LNCAP (cell line): ENCODE results near the gene TRIM14.

Experiments used
- TF ChIP-seq, protein P1 (sequence below): fragments of 450-650 bp; IDR thresholded peaks from 2 replicates; pipeline ENCODE4 v1.5.1; 2017; ENCODE audit warnings: mild to moderate bottlenecking

Gene TRIM14

DNA sequence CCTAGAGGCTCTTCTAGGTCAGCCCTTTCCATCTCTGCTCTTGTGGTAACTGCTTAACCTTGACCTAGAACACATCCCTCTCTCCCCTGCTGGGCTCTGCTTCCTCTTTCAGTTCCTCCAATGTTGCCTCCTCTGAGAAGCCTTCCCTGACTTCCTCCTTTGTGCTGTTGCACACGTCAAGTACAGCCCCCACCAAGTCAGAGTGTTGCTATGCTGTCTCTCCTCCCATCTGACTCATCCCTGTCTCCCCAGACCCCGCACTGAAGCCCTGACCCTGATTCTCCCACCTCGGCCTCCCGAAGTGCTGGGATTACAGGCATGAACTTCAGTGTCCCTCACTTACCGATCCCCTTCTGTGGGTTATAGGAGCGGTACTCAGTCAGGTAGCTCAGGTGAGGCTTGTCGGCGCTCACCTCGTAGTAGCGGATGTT, 10.4 kb upstream of the TRIM14 start:
- TF ChIP-seq, protein P1, sequence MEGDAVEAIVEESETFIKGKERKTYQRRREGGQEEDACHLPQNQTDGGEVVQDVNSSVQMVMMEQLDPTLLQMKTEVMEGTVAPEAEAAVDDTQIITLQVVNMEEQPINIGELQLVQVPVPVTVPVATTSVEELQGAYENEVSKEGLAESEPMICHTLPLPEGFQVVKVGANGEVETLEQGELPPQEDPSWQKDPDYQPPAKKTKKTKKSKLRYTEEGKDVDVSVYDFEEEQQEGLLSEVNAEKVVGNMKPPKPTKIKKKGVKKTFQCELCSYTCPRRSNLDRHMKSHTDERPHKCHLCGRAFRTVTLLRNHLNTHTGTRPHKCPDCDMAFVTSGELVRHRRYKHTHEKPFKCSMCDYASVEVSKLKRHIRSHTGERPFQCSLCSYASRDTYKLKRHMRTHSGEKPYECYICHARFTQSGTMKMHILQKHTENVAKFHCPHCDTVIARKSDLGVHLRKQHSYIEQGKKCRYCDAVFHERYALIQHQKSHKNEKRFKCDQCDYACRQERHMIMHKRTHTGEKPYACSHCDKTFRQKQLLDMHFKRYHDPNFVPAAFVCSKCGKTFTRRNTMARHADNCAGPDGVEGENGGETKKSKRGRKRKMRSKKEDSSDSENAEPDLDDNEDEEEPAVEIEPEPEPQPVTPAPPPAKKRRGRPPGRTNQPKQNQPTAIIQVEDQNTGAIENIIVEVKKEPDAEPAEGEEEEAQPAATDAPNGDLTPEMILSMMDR, result no peak

DNA sequence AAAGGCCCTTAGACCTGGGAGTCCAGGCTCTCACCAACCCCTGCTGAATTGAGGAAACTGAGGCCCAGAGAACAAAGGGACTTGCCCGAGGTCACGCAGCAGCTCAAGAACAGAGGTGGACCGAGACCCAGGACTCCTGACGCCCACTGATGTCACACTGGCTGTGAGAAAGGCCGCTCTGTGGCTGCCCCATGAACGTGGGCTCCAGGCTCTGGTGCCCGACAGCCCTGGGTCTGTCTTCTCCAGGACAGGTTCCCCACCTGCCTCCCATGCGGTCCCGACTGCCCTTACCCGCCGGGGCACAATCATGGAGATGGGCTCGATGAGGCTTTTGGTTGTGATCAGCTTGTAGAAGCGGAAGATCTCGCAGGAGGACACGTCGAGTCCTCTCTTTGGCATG, 9.3 kb upstream of the TRIM14 start:
- TF ChIP-seq, protein P1, result no peak

DNA sequence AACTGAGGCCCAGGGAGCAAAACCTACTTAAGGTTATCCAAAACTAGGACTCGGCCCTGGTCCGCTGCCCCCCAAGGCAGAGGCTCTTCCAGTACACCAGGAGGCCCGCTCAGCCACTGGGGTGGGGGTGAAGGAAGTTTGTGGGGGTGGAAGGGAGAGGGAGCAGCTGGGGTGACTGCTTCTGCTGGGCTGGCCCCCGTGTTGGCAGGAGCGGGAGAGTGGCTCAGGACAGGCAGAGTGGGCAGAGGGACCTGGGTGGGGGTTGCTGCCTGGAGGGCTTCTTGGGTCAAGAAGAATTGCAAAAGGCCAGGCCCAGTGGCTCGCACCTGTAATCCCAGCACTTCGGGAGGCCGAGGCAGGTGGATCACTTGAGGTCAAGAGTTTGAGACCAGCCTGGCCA, 8.2 kb upstream of the TRIM14 start:
- TF ChIP-seq, protein P1, result no peak

DNA sequence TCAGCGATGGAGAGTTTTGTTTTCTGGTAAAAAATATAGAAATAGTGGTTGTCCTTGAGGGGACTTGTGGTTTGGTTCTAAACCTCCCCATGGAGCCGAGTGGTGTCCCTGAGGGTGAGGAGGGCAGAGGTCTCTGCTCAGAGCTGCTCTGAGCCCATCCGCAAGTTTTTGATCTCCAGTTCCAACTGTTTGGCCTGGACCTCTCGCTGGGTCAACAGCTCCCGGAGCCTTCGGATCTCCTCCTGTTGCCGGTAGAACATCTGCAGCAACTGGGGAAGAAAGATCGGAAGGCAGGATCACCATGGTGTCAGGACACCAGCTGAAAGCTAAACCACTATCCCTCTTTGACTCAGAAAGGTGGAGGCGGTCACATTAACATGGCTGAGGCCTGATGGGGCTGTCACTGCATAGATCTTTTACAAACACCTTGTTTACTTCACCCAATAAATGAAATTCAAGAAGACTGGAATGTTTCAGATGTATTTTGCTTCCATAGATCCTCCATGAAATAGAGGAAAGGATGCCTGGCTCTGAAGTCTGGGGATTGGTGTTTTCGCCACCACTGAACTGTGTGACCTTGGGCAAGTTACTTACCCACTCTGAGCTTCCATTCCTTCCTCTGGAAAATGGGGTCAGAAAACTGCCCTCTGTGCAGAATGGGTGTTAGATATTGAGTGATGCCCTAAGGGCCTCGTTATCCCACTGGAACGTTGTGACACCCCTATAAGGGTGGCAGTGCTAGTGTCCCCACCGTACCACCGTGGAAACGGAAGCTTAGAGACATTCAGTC, 5.8 kb upstream of the TRIM14 start:
- TF ChIP-seq, protein P1, result no peak

DNA sequence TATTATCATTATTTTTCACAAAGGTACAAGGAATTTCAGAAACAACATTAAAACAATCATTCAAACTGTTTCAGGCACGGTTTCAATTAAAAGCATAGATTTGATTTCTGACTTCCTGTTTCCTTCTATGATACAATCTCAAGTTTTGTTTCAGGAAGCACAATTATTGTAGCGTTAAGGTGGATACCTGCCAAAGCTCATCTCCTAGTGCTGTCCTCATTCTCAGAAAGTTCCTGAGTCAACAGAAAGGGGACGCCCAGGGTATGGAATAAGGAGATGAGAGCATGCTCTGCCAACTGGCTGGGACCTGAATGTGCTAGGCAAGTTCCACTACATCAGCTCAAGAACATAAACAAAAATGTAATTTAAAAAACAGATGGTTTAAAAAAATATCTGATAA, 2.0 kb upstream of the TRIM14 start:
- TF ChIP-seq, protein P1, result peak; percentile 73

DNA sequence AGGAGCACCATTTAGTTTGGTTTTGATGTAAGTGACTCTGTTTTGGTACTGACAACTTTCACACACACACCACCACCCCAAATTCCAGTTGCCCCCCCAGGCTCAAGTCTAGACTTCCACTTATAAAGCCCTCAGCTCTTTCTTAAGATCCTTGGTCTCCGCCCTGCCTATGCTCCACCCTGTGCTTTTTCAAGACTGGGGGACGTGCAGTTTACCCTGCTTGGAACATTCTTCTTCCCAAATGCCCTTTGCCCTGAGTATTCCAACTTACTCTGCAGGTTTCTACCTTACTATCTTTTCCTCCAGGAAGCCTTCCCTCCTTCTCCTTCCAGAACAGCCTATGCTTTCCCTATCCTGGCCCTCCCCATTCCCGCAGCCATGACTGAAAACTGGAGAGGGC, 1.5 kb upstream of the TRIM14 start:
- TF ChIP-seq, protein P1, result no peak

DNA sequence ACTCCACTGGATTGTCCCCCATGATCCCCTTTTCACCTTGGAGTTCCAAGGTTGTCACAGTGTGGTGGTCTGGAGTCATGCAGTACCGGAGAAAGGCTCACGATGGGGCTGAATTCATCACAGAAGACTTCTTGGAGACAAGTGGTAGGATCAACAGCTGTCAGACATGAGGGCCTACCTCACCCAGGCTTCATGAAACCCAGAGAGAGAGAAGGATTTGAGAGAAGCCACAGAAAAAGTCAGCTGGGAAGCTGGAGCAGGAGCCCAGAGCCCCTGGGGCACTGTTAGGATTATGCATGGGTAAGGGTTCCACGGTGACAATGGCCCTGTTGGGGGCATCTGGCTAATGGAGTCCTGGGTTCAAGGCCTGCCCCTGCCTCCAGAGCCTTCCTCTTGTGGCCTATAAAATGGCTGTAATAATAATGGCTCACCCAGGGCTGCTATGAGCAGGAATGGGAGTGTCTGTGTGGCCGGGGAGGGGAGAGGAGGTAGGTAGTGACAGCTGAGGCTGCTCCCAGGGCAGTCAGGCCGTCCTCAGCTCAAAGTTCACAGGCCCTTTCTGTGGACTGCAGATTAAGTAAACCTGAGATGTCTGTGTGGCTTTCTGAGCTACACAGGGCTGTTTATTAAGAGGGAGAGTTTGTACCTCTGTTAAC, 910 bp downstream of the TRIM14 start:
- TF ChIP-seq, protein P1, result no peak
